ENCODE data around the gene CCSER1.
"Not testable (repeated sequence)": the region's sequence is repeated elsewhere in the genome, so short reads cannot be mapped to it uniquely, and the experiment has no call there.

Gene CCSER1

GRCh38 chr4:90445380-90445779 lies 318.2 kb downstream of the CCSER1 start:
- no peak for DNase-seq (ENCODE audit: low spot score)

- DNase-seq (ENCODE audit: low spot score) = no peak
Measured at GRCh38 chr4:90449626-90450025, 322.4 kb downstream of the CCSER1 start.

GRCh38 chr4:90456891-90457290 lies 329.7 kb downstream of the CCSER1 start:
- no peak for DNase-seq (ENCODE audit: low spot score)

- DNase-seq (ENCODE audit: low spot score) = no peak
Measured at GRCh38 chr4:90457817-90458216, 330.6 kb downstream of the CCSER1 start.

DNA sequence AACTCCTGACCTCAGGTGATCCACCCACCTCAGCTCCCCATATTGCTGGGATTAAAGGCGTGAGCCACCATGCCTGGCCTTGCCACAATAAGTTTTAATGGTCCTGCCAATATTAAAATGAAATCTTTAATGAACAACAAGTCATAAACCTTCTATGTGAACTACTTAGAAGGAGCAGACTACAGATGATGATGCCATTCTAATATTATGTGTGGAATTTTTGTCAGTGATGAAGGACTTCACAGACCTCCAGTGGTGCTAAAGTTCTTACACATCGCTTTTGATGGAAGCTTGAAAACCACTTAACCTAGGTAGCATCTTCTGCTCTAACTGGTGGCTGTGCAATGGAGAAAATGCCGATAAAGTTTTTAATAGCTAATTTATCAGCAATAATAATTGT lies 331.4 kb downstream of the CCSER1 start:
- DNase-seq (ENCODE audit: low spot score) = no peak

DNA sequence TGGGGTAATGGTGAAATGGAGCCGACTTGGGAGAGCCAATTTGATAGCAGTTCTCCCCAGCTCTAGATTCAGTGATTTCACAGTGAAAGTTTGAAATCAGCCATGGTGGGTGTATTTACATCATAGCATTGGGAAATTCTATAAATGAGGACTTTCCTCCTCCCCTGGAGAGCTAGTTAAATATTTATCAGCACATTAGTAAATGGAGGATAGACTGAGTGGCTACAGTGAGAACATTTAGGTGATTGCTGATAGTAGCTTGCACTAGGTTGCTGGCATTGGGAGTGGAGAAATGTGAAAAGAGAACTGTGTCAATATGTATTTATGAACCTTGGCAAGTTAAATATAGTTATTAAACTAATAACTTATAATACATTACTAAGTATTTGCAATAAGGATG lies 347.3 kb downstream of the CCSER1 start:
- DNase-seq (ENCODE audit: low spot score) = no peak

- DNase-seq (ENCODE audit: low spot score) = no peak
Measured at GRCh38 chr4:90476019-90476418, 348.8 kb downstream of the CCSER1 start.

DNA sequence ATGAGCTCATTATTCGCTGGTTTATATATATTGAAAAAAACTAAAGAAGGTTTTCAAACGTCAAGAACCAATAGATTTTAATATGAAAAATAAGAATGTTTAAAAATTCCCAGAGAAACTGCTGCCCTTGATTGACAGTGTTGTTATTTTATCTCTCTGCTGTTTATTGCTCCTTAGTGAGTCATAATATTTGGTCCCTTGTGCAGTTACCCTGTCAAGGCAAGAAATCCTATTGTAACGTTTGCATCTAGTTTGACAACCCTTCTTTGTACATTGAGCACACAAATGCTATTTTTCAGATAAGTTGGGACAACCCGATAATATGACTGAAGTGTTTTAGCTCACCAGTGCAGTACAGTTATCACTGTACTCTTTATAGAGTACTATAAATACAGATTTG lies 349.4 kb downstream of the CCSER1 start:
- no peak for DNase-seq (ENCODE audit: low spot score)

- DNase-seq (ENCODE audit: low spot score) = not testable (repeated sequence)
Measured at GRCh38 chr4:90484894-90485293, 357.7 kb downstream of the CCSER1 start.

GRCh38 chr4:90486346-90486745 lies 359.2 kb downstream of the CCSER1 start:
- no peak for DNase-seq (ENCODE audit: low spot score)

DNA sequence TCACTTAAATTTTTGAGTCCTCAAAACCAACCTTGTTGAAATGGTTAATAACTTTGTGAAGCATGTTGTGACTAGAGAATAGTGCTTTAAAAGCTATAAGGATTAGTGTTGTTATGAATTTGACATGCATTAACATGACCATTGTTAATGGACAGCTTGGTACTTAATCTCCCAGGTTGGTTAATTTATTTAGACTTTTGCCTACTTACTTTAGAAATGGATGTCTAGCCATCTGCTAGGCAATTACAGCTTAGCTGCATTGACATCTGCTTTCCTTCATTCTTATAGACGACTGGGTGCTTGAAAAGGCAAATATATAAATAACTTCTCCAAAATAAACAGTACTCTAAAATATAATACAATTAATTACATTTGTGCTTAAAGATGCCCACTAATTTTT lies 368.0 kb downstream of the CCSER1 start:
- DNase-seq (ENCODE audit: low spot score) = no peak

DNA sequence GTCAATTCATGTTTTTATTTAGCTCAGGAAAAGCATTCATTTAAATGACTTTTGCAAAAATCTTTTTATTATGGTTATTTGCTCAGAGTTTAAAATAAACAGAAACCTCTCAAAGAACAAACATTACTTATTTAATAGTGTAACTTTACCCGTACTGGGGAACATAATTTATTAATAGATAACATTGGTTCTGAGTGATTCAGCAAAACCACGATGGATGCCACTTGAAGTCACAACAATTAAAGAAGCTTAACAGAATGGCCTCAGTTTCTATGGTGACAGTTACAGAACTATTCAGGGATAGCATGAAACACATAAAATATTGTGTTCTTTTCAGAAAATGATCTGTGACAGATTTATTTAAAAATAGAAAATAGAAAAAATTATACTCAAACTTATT lies 368.7 kb downstream of the CCSER1 start:
- DNase-seq (ENCODE audit: low spot score) = no peak

- no peak for DNase-seq (ENCODE audit: low spot score)
Measured at GRCh38 chr4:90498175-90498574, 371.0 kb downstream of the CCSER1 start.

DNA sequence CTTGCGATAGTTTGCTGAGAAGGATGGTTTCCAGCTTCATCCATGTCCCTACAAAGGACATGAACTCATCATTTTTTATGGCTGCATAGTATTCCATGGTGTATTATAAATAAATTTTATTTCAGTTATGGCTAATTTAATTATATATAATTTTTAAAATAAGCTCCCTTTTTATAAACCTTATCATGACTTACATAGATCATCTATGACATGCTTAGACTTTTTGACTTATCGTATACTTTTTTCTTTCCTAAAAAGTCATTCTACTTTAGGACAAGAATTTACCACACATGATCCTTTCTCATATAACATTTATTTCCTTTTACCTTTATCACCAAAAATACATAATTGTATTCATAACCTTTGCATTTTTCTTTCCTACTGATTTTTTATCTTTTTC lies 376.5 kb downstream of the CCSER1 start:
- DNase-seq (ENCODE audit: low spot score) = no peak

DNA sequence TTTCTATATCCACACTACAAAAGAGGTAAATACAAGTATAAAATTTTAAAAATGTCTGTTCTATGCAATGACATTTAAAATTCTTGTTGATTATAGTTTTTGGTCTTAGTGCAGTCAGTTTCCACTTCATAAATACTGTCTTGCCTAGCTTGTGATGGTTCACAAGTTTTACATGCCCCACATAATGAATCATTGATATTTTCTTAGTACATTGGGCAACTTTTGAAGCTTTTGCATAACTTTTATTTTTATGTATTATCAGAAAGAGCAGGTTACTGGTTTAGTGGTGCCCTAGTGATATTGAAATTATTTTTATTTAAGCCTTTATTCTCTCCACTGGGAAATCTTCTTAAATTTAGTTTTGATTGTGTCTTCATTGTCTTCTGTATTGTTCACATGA lies 388.0 kb downstream of the CCSER1 start:
- DNase-seq (ENCODE audit: low spot score) = no peak

DNA sequence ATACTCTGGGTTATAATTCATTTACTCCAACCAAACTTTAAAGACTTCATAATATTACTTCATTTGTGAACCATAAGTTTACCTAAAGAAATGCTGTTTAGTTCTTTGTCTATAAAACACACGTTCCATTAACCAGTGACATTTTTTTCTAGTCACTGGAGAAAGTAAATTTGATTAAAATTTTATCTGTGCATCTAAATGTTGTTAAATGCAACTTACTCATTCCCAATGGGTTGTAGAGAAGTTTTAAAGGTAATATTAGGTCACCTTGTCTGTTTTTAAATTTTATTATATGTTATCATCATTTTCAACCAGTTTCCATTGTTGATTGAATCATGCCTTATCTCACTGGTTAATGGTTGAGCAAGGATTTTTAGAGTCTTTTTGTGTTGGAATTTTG lies 401.4 kb downstream of the CCSER1 start:
- DNase-seq (ENCODE audit: low spot score) = no peak

- no peak for DNase-seq (ENCODE audit: low spot score)
Measured at GRCh38 chr4:90536408-90536807, 409.2 kb downstream of the CCSER1 start.

DNA sequence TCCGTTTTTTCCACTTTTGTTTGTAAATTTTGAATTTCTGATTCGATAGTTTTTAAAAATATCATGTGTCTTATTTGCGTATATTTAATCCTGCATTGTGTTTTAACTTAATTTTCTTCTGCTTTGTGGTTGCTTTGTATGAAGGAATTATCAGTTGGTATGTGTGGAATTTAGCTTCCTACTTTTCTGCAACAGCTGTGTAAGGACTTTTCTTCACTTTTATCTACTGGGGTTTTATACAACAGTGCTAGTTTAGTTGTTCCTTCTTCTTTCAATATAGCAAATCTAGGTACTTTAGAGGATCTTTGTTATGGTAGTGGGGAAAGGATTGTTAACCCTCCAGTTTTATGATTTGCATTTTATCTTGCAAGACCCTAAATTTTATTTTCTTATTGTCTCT lies 410.3 kb downstream of the CCSER1 start:
- no peak for DNase-seq (ENCODE audit: low spot score)

GRCh38 chr4:90540536-90540935 lies 413.3 kb downstream of the CCSER1 start:
- no peak for DNase-seq (ENCODE audit: low spot score)

DNA sequence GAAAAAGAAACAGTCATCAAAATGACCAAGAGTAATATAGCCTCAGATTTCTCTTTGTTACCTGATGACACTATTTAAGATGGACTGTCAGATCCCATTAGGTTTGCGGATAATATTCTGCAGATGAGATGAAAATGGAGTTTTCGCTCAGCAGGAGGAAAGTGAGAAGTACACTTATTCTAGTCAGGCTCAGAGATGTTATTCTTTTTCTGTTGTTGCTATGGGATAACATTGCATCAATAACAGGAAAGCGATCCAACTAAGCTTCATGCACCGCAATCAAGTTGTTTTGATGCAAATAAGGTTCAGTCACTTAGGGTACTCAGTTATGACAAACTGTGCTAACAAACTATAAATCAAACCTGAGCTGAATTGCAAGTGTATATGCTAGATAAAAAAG lies 415.0 kb downstream of the CCSER1 start:
- no peak for DNase-seq (ENCODE audit: low spot score)

- no peak for DNase-seq (ENCODE audit: low spot score)
Measured at GRCh38 chr4:90543419-90544170, 416.4 kb downstream of the CCSER1 start.

DNA sequence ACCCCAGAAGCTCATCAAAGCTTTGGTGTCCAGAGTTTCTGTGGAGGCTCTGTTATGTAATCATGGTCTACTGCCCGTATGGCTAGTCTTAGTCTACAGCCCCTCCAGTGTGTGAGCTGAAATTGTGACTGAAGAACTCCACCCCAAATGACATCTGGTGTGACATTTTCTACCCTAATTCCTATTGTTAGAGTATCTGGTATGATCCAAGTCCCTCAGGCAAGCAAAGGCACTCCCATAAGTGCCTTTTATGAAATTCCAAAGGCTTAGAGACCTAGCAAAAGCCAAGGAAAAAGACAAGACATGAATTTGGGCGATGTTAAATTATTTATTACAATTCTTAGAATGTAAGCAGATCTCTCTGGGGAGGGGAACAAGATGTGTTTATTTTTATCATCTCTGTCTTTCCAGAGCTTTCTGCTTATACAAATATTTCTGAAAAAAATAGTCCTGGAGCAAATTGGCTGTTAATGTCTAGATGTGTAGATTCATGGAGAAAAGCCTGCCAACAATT lies 417.4 kb downstream of the CCSER1 start:
- DNase-seq (ENCODE audit: low spot score) = no peak

- no peak for DNase-seq (ENCODE audit: low spot score)
Measured at GRCh38 chr4:90545380-90545779, 418.2 kb downstream of the CCSER1 start.

GRCh38 chr4:90546114-90546513 lies 418.9 kb downstream of the CCSER1 start:
- no peak for DNase-seq (ENCODE audit: low spot score)

All from AG08395 (cell line).